T-helper 1 cell (primary cell): ENCODE results near the gene PPP2R1A.
"Not testable (repeated sequence)": the region's sequence is repeated elsewhere in the genome, so short reads cannot be mapped to it uniquely, and the experiment has no call there.

Experiments
- DNase-seq, 5 donors: peaks; one replicate each; pipeline ENCODE4 v3.0.0-alpha.2; 2012 to 2020

Gene PPP2R1A

GRCh38 chr19:52200755-52201391, 11.0 kb downstream of the PPP2R1A start:
- not testable (repeated sequence) for DNase-seq

DNA sequence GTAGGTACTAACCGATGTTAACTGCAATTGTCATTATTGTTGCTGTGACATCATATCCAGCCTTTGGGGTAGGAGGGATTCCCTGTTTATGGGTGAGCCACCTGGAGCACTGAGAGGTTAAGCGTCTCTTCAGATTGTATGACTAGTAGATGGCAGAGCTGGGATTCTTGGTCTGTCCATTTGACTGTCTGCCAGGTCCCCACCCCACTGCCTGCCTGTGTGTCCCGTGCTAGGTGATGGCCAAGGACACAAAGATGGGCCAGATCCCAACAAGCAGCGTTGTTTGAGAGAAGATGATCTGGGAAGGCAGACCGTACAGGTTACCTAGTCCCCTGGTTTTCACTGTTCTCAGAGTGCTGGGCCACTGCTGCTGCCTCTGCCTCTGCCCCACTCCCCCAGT, 16.6 kb downstream of the PPP2R1A start:
- DNase-seq: no peak

DNA sequence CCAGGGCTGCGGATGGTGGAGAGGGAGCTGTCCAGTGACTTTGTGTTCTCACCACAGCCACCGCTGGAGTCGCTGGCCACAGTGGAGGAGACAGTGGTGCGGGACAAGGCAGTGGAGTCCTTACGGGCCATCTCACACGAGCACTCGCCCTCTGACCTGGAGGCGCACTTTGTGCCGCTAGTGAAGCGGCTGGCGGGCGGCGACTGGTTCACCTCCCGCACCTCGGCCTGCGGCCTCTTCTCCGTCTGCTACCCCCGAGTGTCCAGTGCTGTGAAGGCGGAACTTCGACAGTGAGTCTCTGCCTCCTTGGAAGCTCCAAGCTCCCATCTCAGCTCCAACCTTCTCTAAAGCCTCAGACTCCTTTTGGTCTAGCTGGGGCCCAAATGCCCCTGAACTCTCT, 21.4 kb downstream of the PPP2R1A start:
- no peak for DNase-seq

- DNase-seq: no peak
These were observed 22.2 kb downstream of the PPP2R1A start for GRCh38 chr19:52211926-52212571.

DNA sequence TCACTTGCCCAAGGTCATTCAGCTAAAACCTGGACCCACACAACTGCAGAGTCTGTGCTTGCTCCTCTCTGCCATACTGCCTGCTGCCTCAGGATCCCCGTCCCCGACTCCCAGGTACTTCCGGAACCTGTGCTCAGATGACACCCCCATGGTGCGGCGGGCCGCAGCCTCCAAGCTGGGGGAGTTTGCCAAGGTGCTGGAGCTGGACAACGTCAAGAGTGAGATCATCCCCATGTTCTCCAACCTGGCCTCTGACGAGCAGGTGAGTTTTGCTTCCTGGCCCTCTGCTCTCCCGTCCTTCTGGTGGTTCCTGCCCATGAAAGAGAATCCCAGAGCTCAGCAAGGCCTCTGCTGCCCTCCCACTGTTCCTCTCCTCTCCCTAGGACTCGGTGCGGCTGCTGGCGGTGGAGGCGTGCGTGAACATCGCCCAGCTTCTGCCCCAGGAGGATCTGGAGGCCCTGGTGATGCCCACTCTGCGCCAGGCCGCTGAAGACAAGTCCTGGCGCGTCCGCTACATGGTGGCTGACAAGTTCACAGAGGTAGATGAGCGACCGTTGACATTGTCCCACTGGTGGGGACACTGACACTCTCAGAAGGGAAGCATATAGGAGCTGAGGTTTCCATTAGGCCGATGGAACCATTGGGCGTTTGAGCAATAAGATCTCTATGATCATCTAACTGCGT, 22.9 kb downstream of the PPP2R1A start:
- no peak for DNase-seq

DNA sequence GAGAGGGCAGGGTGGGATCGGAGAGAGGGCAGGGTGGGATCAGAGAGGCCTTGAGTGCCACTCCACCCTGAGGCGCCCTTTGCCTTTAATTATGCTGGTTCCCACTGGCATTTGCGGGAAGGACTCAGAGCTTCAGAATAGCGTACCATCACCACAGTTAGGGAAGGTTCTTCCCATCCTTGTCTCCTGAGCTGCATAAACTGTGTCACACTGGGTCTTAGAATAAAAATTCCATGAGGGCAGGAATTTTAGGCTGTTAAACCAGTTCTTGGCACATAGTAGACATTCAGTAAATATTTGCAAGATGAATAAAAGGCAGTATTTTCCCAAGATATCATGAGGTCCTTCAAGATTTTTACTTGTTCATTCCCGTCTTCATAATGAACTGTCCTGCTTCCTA, 24.4 kb downstream of the PPP2R1A start:
- DNase-seq: no peak

DNA sequence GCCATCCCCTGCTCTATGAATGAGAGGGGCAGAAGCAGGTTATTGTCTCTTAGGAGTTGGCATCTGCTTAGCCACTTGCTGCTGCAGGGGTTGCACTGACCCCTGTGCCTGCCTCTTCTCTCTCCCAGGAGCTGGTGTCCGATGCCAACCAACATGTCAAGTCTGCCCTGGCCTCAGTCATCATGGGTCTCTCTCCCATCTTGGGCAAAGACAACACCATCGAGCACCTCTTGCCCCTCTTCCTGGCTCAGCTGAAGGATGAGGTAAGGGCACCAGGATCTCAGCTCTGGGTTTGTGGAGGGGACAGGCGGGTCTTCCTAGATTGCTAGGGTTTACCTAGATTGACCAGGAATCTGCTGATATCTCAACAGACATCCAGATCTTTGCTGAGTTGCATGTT, 26.5 kb downstream of the PPP2R1A start:
- DNase-seq: no peak

- no peak for DNase-seq
These were observed 27.7 kb downstream of the PPP2R1A start for GRCh38 chr19:52217576-52217975.

DNA sequence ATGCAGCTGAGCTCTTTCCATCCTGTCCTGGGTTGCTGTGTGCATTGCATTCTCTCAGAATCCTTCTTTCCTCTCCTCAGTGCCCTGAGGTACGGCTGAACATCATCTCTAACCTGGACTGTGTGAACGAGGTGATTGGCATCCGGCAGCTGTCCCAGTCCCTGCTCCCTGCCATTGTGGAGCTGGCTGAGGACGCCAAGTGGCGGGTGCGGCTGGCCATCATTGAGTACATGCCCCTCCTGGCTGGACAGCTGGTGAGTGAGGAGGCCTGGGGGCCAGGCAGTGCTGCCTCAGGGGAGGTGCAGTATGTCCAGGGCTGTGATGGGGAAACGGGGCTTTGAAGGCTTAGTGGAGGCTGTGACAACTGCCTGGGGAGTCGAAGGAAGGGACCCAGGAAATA, 29.8 kb downstream of the PPP2R1A start:
- DNase-seq: no peak

DNA sequence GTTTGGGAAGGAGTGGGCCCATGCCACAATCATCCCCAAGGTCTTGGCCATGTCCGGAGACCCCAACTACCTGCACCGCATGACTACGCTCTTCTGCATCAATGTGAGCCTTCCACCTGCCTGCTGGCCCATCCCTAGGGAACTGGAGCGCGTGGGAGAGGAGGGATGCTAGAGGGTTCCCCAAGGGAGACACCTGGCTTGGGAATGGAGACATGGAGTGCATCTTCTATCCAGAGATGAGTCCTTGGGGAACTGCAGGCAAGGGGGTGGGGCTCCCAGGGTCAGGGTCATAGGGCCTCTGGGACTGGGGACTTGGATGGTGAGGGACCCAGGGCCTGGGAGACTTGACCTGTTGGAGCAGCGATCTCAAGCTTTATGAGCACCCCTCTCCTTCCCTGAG, 31.2 kb downstream of the PPP2R1A start:
- no peak for DNase-seq

GRCh38 chr19:52221831-52222375, 32.1 kb downstream of the PPP2R1A start:
- no peak for DNase-seq

GRCh38 chr19:52224211-52224610, 34.4 kb downstream of the PPP2R1A start:
- no peak for DNase-seq

DNA sequence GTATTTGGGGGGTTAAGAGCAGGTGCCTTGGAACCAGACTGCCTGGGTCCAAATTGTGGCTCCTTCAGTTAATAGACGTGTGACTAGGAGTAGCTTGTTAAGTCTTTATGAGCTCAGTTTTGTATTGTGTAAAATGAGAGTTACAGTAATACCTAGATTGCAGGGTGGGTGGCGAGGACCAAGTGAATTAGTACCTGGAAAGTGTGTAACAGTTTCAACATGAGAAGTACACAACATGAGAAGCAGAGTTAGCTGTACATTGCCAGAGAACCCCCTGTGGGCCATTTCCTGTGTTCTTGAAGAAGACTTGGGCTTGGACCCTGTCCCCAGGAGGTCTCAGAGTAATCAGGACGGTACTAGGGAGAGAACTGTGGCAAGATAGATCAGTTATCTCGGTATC, 36.8 kb downstream of the PPP2R1A start:
- DNase-seq: no peak

DNA sequence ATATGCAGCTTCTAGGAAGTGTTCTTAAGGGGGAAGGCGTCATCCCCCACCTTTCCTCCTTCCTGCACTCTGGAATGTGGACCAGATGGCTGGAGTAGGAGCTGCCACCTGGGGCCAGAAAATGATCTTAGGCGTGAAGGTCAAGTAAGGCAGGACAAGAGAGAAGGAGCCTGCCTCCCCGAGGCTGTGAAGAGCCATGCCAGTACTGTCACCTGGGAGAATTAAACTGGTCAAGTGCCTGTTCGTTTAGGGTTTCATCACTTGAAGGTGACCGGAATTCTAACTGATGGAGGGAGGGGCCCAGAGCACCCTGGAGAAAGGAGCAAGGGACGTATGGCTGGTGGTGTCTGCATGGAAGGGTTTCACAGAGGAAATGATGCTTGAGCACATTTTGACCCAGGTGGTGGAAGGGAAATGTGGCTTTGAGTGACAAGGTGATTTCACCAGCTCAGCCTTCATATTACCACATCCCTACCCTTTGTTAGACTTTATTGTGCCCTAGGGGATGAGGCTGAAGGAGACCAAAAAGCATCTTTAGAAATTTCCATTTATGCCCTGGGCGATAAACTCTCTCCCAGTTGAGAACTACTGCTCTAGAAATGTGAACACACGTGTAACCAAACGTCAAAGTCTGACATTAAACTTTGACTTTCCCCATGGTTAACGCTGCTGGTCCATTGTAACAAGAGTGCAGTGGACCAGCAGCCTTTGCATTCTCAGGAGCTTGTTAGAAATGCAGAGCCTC, 37.5 kb downstream of the PPP2R1A start:
- no peak for DNase-seq

DNA sequence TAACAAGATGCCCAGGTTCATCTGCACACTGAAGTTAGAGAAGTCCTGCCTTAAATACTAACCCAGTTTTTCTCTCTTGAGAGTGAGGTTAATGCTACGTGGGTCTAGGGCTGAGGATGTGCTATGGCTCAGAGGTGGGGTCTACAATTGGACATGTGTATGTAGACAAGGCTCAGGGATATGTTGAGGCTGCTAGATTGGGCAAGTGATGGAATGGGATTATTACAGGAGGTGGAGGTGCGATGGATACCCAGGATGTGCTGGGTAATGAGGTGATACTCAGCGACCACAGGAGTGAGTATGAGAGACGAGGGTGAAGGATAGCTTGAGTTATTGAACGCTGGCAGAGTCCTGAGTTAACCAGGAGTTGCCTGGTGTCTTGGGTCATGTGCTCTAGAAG, 38.1 kb downstream of the PPP2R1A start:
- no peak for DNase-seq

GRCh38 chr19:52229524-52229923, 39.7 kb downstream of the PPP2R1A start:
- DNase-seq: no peak

DNA sequence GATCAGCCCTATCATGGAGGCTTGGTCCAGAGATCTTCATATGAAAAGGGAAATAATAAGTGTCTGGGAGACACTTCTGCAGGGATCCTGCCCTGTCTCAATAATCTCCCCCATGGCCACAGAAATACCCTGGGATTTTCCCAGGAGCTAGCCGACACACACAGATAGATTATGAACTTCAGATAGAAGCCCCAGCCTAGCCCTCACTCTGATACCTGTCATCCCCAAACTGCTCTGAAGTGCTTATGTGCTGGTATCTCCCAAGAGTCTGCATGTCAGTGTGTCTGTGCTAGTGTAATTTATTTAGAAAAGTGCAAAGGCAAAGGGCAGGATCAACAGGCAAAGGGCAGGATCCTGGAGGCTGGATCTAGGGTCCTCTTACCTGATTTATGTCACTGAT, 40.8 kb downstream of the PPP2R1A start:
- no peak for DNase-seq

DNA sequence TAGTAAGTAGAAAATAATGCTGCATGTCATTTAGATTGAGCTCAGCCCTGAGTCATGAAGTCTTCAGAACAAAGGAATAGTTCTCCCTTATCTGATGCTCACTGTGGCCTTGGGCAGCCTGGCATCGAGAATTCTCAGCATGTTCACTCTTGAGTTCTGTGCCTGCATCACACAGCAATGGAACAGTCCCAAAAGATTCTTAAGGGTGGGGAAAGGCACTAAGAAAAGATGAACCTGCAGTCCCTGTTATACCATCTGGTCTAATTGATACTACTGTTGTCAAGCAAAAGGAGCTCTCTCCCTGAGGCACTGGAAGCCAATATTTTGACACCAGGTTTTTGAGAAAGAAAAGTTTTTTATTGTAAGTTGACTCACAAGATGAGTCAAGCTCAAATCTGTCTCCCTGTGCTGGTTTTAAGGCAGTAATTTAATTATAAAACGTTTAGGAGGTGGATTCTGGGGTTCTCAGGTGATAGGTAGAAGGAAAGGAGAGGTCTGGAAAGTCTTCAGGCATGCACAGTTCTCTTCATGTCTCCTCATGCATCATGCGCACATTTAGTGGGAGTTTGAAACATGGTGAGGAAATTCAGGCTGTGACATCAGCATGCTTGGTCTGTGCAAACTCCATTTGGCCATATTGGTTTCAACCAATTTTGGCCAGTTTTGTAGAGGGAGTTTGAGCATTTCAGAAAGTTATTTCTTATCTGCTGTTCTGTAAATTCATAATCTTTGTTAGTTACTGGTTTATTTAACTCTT, 41.5 kb downstream of the PPP2R1A start:
- DNase-seq: no peak

GRCh38 chr19:52234406-52234805, 44.6 kb downstream of the PPP2R1A start:
- DNase-seq: no peak

DNA sequence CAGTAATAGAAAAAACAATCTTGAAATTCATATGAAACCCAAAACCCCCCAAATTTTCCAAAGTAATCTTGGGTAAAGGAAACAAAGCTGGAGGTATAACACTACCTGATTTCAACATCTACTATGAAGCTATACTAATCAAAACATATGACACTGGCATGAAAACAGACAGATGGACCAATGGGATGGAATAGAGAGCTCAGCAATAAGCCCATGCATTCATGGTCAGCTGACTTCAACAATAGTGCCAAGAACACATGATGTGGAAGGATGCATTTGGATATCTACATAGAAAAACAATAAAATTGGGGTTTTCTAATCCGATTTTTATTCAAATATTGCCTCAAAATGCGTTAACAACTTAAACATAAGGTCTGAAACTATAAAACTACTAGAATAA, 47.3 kb downstream of the PPP2R1A start:
- no peak for DNase-seq

DNA sequence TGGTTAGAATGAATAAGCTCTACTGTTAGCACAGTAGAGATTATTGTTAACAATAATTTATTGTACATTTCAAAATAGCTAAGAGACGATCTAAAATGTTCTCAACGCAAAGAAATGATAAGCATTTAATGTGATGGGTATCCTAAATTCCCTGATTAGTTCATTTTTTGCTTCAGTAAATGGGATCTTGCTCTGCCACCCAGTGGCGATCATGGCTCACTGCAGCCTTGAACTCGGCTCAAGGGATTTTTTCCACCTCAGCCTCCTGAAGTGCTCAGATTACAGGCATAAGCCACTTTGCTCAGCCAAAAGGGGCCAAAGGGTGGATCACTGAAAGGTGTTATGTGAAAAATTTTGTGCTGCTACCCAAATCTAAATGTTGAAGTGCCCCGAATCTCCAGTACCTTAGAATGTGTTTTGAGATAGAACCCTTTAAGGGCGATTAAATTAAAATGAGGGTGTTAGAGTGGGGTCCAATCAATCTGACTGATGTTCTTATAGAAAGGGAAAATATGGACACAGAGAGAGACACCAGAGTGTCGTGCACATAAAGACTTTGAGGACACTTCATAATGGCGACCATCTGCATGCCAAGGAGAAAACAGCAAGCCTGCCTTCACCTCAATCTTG, 48.0 kb downstream of the PPP2R1A start:
- DNase-seq: peak; percentile 12 to 49 (median 36)

- no peak for DNase-seq
These were observed 54.2 kb downstream of the PPP2R1A start for GRCh38 chr19:52244021-52244420.
